ENCODE measurements around the gene SLC25A48. TPM values are rescaled to one million over a fixed set of nuclear protein-coding genes. Genes with fewer than 3 reads are reported as not detected.

Gene SLC25A48, protein sequence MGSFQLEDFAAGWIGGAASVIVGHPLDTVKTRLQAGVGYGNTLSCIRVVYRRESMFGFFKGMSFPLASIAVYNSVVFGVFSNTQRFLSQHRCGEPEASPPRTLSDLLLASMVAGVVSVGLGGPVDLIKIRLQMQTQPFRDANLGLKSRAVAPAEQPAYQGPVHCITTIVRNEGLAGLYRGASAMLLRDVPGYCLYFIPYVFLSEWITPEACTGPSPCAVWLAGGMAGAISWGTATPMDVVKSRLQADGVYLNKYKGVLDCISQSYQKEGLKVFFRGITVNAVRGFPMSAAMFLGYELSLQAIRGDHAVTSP
- not detected for total RNA-seq

DNA sequence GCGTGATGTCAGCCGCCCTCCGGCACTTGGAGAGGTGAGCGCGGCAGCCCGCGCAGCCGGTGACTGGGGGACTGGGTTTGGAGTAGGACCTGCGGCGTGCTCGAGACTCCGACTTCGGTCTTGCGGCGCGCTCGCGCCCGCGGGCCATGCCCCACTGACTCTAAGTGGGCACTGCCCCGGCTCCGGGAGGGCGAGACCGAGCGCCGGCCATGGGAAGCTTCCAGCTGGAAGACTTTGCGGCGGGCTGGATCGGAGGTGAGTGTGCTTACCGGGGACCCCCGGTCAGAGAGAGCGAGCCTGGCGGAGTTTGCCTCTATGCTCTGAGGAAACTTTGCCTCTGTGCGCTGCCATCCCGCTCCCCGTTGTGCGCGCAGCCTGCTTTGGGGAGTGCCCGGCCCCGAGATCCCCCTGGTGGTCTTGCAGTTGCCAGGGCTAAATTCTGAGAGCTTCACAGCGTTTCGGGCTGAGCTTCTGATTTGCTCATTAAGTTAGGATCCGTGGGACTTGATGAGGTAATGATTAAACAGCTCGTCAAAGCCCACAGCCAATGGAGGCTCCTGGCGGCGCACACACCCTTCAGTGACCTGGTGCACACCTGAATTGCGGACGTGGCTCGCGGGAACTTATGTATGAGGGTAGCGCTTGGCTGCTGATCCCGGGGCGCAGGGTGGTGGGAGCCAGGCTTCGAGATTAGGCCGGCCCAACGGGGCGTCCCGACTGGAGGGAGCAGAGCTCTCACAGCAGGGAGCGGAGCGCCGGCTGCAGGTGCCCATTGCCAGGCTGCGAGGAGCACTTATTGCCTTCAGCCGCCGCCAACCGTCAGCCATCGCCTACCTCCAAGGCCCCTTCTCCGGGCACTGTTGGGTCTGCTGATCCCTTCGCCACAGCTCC, at the start of gene SLC25A48:
Gene SLC25A48, plus strand, starts transcription at position 25 of the 891 bp plus-strand sequence. Its CDS starts 185 bp downstream, at position 210.
- DNase-seq (ENCODE audit: low spot score), result peak; percentile 46

- DNase-seq (ENCODE audit: low spot score), result no peak
Measured at GRCh38 chr5:135800656-135801055, 33.8 kb upstream of the SLC25A48 start.

DNA sequence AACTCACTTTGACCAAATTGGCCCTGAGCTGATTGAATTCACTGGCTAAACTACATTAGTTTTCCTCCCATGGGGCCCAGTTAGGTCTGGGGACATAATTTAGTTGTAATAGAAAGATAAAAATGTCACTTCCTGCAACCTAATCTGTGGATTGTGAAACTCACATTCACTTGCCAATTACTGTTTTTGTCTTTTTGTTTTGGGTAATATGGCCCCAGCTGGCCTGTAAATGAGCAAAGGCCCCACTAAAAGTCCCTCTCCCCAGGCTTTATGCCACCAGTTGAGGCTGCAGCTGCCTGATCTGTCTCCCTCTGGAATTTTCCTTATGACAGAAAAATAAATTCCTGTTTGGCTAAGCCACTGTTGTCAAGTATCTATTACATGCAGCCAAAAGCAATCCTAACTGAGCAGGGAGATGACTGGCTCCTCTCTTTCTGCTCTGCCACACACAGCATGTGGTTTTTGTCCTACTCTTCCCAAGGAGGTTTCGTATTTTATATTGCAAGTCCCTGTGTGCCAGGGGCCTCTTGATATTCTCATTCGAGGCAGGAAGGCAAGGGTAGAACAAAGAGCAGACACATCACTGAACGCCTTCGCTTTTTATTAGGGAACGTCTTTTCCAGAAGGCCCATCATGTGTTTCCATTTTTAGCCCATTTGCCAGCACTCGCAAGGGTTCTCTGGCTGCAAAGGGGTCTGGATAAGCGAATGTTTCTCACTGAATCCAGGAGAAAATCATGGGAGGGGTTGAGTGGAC, 24.1 kb upstream of the SLC25A48 start:
- DNase-seq (ENCODE audit: low spot score), result peak; percentile 25

DNA sequence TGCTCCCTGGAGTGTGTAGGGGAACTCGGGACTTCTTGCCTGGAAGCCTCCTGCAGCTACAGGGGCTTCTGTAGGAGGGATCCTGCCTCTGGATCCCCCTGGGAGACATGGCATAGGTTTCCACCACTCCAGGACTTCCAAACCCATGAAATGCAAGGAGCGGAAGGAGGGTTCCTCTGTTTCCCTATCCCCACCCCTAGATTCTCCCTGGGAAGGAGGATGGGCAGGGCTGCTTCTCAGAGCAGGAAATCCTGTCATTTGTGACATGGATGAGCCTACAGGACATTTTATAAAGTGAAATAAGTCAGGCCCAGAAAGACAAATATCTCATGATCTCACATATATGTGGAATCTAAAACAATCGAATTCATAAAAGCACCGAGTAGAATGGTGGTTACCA, 23.5 kb upstream of the SLC25A48 start:
- peak; percentile 32 for DNase-seq (ENCODE audit: low spot score)

GRCh38 chr5:135813758-135814157, 20.7 kb upstream of the SLC25A48 start:
- DNase-seq (ENCODE audit: low spot score), result peak; percentile 28

- no peak for DNase-seq (ENCODE audit: low spot score)
Measured at GRCh38 chr5:135814316-135814715, 20.1 kb upstream of the SLC25A48 start.

- DNase-seq (ENCODE audit: low spot score), result no peak
Measured at GRCh38 chr5:135814812-135815211, 19.7 kb upstream of the SLC25A48 start.

GRCh38 chr5:135821061-135821801, 13.2 kb upstream of the SLC25A48 start:
- DNase-seq (ENCODE audit: low spot score), result peak; percentile 30

GRCh38 chr5:135821802-135822201, 12.7 kb upstream of the SLC25A48 start:
- no peak for DNase-seq (ENCODE audit: low spot score)

- DNase-seq (ENCODE audit: low spot score), result no peak
Measured at GRCh38 chr5:135822286-135822685, 12.2 kb upstream of the SLC25A48 start.

- DNase-seq (ENCODE audit: low spot score), result peak; percentile 30
Measured at GRCh38 chr5:135822959-135823358, 11.5 kb upstream of the SLC25A48 start.

DNA sequence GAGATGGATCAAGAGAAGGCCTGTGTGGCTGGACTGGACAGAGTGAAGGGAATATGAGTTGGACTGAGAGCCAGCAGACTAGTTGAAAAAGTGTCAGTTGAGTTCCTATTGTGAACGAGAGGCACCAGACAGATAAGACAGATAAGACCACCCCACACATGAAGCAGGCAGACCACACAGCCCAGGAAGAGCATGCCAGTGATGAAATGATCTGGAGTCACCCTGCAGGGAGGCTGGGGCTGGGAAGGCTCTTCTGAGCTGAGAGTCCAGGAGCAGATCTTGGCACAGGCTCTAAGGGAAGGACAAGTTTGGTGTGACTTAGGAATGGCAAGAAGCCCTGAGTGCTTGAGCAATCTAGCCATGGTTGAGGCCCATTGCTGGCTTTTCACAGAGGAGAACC, 10.6 kb upstream of the SLC25A48 start:
- DNase-seq (ENCODE audit: low spot score), result peak; percentile 32

GRCh38 chr5:135824541-135825041, 9.9 kb upstream of the SLC25A48 start:
- DNase-seq (ENCODE audit: low spot score), result peak; percentile 34

- DNase-seq (ENCODE audit: low spot score), result peak; percentile 30
Measured at GRCh38 chr5:135825373-135826220, 8.9 kb upstream of the SLC25A48 start.

DNA sequence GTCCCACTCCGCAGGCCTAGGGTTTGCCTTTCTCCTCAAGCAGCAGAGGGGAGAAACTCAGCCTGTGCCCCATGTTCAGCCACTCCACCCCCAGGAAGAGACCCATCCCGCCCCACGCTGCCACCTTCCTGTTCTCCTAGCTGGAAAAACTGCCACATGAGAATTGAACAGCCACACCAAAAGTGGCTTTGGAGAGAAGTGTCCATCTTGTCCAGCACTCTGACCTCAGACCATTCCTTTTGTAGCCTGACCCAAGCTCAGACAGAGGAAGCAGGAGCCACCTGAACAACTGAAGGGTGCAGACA, 8.3 kb upstream of the SLC25A48 start:
- peak; percentile 29 for DNase-seq (ENCODE audit: low spot score)

- peak; percentile 37 for DNase-seq (ENCODE audit: low spot score)
Measured at GRCh38 chr5:135826994-135827671, 7.3 kb upstream of the SLC25A48 start.

GRCh38 chr5:135827965-135828781, 6.3 kb upstream of the SLC25A48 start:
- DNase-seq (ENCODE audit: low spot score), result peak; percentile 34

DNA sequence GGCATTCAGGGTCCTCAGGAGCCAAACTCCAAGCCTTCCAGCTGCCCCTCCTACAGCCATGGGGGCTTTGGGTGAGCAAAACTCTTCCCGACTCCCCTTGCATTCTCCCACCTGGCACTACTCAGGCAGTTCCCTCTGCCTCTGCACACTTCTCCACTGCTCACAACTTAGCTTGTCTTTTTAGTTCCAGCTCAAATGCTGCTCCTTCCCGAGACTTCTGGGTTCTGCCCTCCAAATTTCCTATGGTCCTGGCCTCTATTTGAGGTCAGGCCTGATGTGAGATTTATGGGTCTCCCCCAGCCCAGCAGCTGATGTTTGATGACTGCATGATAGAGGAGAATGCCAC, 5.7 kb upstream of the SLC25A48 start:
- peak; percentile 29 for DNase-seq (ENCODE audit: low spot score)

DNA sequence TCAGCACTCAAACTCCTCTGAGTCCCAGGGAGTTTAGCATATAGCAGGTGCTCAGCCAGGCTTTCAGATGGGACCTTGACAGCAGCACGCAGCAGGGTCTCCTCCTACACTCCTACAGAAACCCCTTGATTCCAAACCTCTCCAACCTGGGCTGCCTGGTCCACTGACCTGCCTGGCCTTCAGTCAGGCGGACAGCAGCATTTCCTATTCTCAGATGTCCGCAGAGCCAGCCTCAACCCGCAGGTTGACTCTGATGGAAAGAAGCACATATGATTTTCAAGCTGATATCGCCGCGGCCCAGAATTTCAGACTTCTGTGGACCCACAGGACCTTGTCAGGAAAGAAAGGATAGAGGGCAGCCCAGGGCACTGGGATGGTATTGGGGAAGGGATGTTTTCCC, 5.3 kb upstream of the SLC25A48 start:
- no peak for DNase-seq (ENCODE audit: low spot score)

All from ureter (tissue), 1 donor.